HEK293 (cell line): ENCODE results near the gene NTSR2.

ENCODE experiments used
- CTCF ChIA-PET: fragments of 350-600 bp; formaldehyde crosslinking; extraction: SDS; loops from one replicate; lab custom pipeline; 2021; ENCODE audit warnings: antibody characterized with exemption; lab: Yijun Ruan, JAX
- POLR2A ChIA-PET: fragments of 300-600 bp; formaldehyde crosslinking; extraction: SDS; loops from one replicate; lab custom pipeline; 2020; ENCODE audit warnings: antibody characterized with exemption, inconsistent platforms; lab: Yijun Ruan, JAX
- H3K27ac ChIP-seq: fragments of 200-500 bp; sonication (Bioruptor generic); 2 replicates; pipeline ENCODE4 v1.5.1; 2014; ENCODE audit warnings: low read depth, low read length, control low read depth, inconsistent platforms; ENCODE audit errors: extremely low read depth
- H3K36me3 ChIP-seq, 2 experiments: fragments of 200-500 bp in 1 of 2; sonication (Bioruptor generic) in 1 of 2; 1 replicate in 1 of 2; 2 replicates in 1 of 2; pipeline ENCODE4 v1.5.1; 2014 to 2017; ENCODE audit warnings: inconsistent platforms in 2 of 2, low read length in 2 of 2; ENCODE audit not compliant: control insufficient read depth in 2 of 2, insufficient read depth in 1 of 2
- H3K4me1 ChIP-seq: fragments of 200-500 bp; sonication (Bioruptor generic); 2 replicates; pipeline ENCODE4 v1.5.1; 2014; ENCODE audit warnings: mild to moderate bottlenecking, low read length, inconsistent platforms; ENCODE audit not compliant: control insufficient read depth, insufficient read depth
- H3K4me3 ChIP-seq: 2 replicates; pipeline ENCODE4 v1.5.1; 2011; ENCODE audit warnings: low read depth, mild to moderate bottlenecking, control low read depth, low read length, moderate library complexity
- H3K9me3 ChIP-seq: fragments of 200-500 bp; sonication (Bioruptor generic); 2 replicates; pipeline ENCODE4 v1.5.1; 2014; ENCODE audit warnings: low read depth, low read length, inconsistent platforms; ENCODE audit not compliant: control insufficient read depth, insufficient read depth
- EGR2 ChIP-seq: fragments of 450-650 bp; formaldehyde crosslinking; IDR thresholded peaks from 2 replicates; pipeline ENCODE4 v1.5.1; 2016; ENCODE audit warnings: low read depth, missing biosample characterization, missing genetic modification characterization
- GLIS1 ChIP-seq: fragments of 450-650 bp; formaldehyde crosslinking; IDR thresholded peaks from 2 replicates; pipeline ENCODE4 v1.5.1; 2016; ENCODE audit warnings: missing biosample characterization, missing genetic modification characterization
- KLF1 ChIP-seq: fragments of 450-650 bp; formaldehyde crosslinking; IDR thresholded peaks from 2 replicates; pipeline ENCODE4 v1.5.1; 2016; ENCODE audit warnings: missing biosample characterization, missing genetic modification characterization
- PRDM2 ChIP-seq: fragments of 450-650 bp; formaldehyde crosslinking; IDR thresholded peaks from 2 replicates; pipeline ENCODE4 v1.5.1; 2016; ENCODE audit warnings: missing biosample characterization, missing genetic modification characterization, borderline replicate concordance
- RBAK ChIP-seq: fragments of 450-650 bp; formaldehyde crosslinking; IDR thresholded peaks from 2 replicates; pipeline ENCODE4 v1.5.1; 2016; ENCODE audit warnings: missing biosample characterization, missing genetic modification characterization
- SETDB1 ChIP-seq: IDR thresholded peaks from one replicate; pipeline ENCODE4 v1.6.1; 2017; ENCODE audit warnings: mild to moderate bottlenecking, low read length, moderate library complexity, mixed read lengths; ENCODE audit not compliant: insufficient read length
- ZBTB21 ChIP-seq: fragments of 450-650 bp; formaldehyde crosslinking; IDR thresholded peaks from 2 replicates; pipeline ENCODE4 v1.5.1; 2017; ENCODE audit warnings: missing biosample characterization, missing genetic modification characterization
- ZBTB48 ChIP-seq: fragments of 450-650 bp; formaldehyde crosslinking; IDR thresholded peaks from 2 replicates; pipeline ENCODE4 v1.5.1; 2016; ENCODE audit warnings: missing biosample characterization, missing genetic modification characterization
- ZBTB6 ChIP-seq: fragments of 450-650 bp; formaldehyde crosslinking; IDR thresholded peaks from 2 replicates; pipeline ENCODE4 v1.5.1; 2017; ENCODE audit warnings: missing biosample characterization, missing genetic modification characterization
- ZBTB8A ChIP-seq: fragments of 450-650 bp; formaldehyde crosslinking; IDR thresholded peaks from 2 replicates; pipeline ENCODE4 v1.5.1; 2016; ENCODE audit warnings: missing biosample characterization, missing genetic modification characterization
- ZNF157 ChIP-seq: fragments of 450-650 bp; formaldehyde crosslinking; IDR thresholded peaks from 2 replicates; pipeline ENCODE4 v1.5.1; 2016; ENCODE audit warnings: missing biosample characterization, missing genetic modification characterization
- ZNF19 ChIP-seq: fragments of 450-650 bp; formaldehyde crosslinking; IDR thresholded peaks from 2 replicates; pipeline ENCODE4; 2016; ENCODE audit warnings: missing biosample characterization, missing genetic modification characterization, low read depth
- ZNF202 ChIP-seq: fragments of 450-650 bp; formaldehyde crosslinking; IDR thresholded peaks from 2 replicates; pipeline ENCODE4 v1.5.1; 2016; ENCODE audit warnings: missing biosample characterization, missing genetic modification characterization, borderline replicate concordance
- ZNF221 ChIP-seq: fragments of 450-650 bp; formaldehyde crosslinking; IDR thresholded peaks from 2 replicates; pipeline ENCODE4 v1.5.1; 2017; ENCODE audit warnings: missing biosample characterization, missing genetic modification characterization, borderline replicate concordance
- ZNF223 ChIP-seq: fragments of 450-650 bp; formaldehyde crosslinking; IDR thresholded peaks from 2 replicates; pipeline ENCODE4 v1.5.1; 2016; ENCODE audit warnings: missing biosample characterization, missing genetic modification characterization
- ZNF24 ChIP-seq: fragments of 450-650 bp; formaldehyde crosslinking; IDR thresholded peaks from 2 replicates; pipeline ENCODE4 v1.5.1; 2016; ENCODE audit warnings: missing biosample characterization, missing genetic modification characterization
- ZNF48 ChIP-seq: fragments of 450-650 bp; formaldehyde crosslinking; IDR thresholded peaks from 2 replicates; pipeline ENCODE4 v1.5.1; 2016; ENCODE audit warnings: missing biosample characterization, missing genetic modification characterization
- ZNF510 ChIP-seq: fragments of 450-650 bp; formaldehyde crosslinking; IDR thresholded peaks from 2 replicates; pipeline ENCODE4 v1.5.1; 2018; ENCODE audit warnings: mild to moderate bottlenecking, missing genetic modification characterization, missing biosample characterization; ENCODE audit not compliant: insufficient replicate concordance
- ZNF549 ChIP-seq: fragments of 450-650 bp; IDR thresholded peaks from 2 replicates; pipeline ENCODE4 v1.5.1; 2018; ENCODE audit warnings: missing biosample characterization, missing genetic modification characterization, mild to moderate bottlenecking, inconsistent platforms, moderate library complexity
- ZNF670 ChIP-seq: fragments of 450-650 bp; formaldehyde crosslinking; IDR thresholded peaks from 2 replicates; pipeline ENCODE4 v1.5.1; 2016; ENCODE audit warnings: missing biosample characterization, missing genetic modification characterization, low read depth
- ZNF677 ChIP-seq: fragments of 450-650 bp; IDR thresholded peaks from 2 replicates; pipeline ENCODE4 v1.5.0; 2018; ENCODE audit warnings: missing biosample characterization, mild to moderate bottlenecking, missing genetic modification characterization, moderate library complexity
- ZNF785 ChIP-seq: fragments of 450-650 bp; formaldehyde crosslinking; IDR thresholded peaks from 2 replicates; pipeline ENCODE4 v1.5.1; 2016; ENCODE audit warnings: missing biosample characterization, missing genetic modification characterization
- ZNF792 ChIP-seq: fragments of 450-650 bp; formaldehyde crosslinking; IDR thresholded peaks from 2 replicates; pipeline ENCODE4 v1.5.1; 2016; ENCODE audit warnings: missing biosample characterization, missing genetic modification characterization

NTSR2 gene

GRCh38 chr2:11712866-11713265 lies 42.9 kb upstream of the NTSR2 start:
- H3K4me1 ChIP-seq, result no peaks in the 10 kb centered on the region
- no peak overlapping the region for H3K27ac ChIP-seq
- TF ChIP-seq ZNF670 (tag by site-specific recombination), result no peak
- no peak for TF ChIP-seq ZNF785 (tag by site-specific recombination)
- TF ChIP-seq ZNF202 (tag by site-specific recombination), result no peak
- TF ChIP-seq ZNF792, result no peak
- no peak for TF ChIP-seq KLF1 (tag by site-specific recombination)
- no peak for TF ChIP-seq ZNF157 (tag by site-specific recombination)
- no peak for TF ChIP-seq ZNF677
- TF ChIP-seq EGR2 (tag by site-specific recombination), result no peak
- TF ChIP-seq ZNF223 (tag by site-specific recombination), result no peak
- TF ChIP-seq ZNF48 (tag by site-specific recombination), result no peak
- TF ChIP-seq ZNF549, result no peak
- TF ChIP-seq ZNF510 (tag by site-specific recombination), result no peak
- TF ChIP-seq PRDM2, result no peak
- no peak for TF ChIP-seq ZBTB48 (tag by site-specific recombination)
- TF ChIP-seq RBAK (tag by site-specific recombination), result no peak
- no peak for TF ChIP-seq ZBTB8A (tag by site-specific recombination)
- TF ChIP-seq ZNF19 (tag by site-specific recombination), result no peak
- no peak for TF ChIP-seq ZBTB21
- TF ChIP-seq ZNF24 (tag by site-specific recombination), result no peak
- no peak overlapping the region for H3K4me3 ChIP-seq
- no peaks in the 10 kb centered on the region for H3K36me3 ChIP-seq
- ChIA-PET POLR2A (no interaction called here), CTCF (interaction anchor here (1.4 kb wide), 1 partner anchor 20 kb away, joined by 6 read pairs; no protein-coding TSS in a partner anchor)
- H3K9me3 ChIP-seq, result no peaks in the 10 kb centered on the region

GRCh38 chr2:11711751-11712150 lies 41.8 kb upstream of the NTSR2 start:
- no peak for TF ChIP-seq ZBTB6 (tag by site-specific recombination)
- no peak for TF ChIP-seq ZNF221 (tag by site-specific recombination)
- no peak for TF ChIP-seq SETDB1
- TF ChIP-seq ZNF48 (tag by site-specific recombination), result no peak
- TF ChIP-seq GLIS1, result no peak
- H3K4me3 ChIP-seq, result no peak overlapping the region
- no peak overlapping the region for H3K27ac ChIP-seq
- ChIA-PET POLR2A (no interaction called here), CTCF (interaction anchor here (1.4 to 1.9 kb wide), 3 partner anchors 13 to 19 kb away, joined by 6 to 7 read pairs (median 6); no protein-coding TSS in a partner anchor)
- H3K9me3 ChIP-seq, result no peaks in the 10 kb centered on the region
- H3K4me1 ChIP-seq, result no peaks in the 10 kb centered on the region
- H3K36me3 ChIP-seq, result no peaks in the 10 kb centered on the region
